ENCODE results near the gene CYSLTR1. TPM values are rescaled to one million over a fixed set of nuclear protein-coding genes. Genes with fewer than 3 reads are reported as not detected.

Gene CYSLTR1
- total RNA-seq = 0.63 TPM

GRCh38 chrX:78327370-78328086 lies at the start of gene CYSLTR1:
Gene CYSLTR1 (minus strand): TSS chrX:78327611. CDS start chrX:78273746, 53,865 bp downstream.

Other genes starting within 250 kb of the CYSLTR1 start
- gene PGK1, start 223.4 kb downstream of the CYSLTR1 start, total RNA-seq = 73.2 TPM
- gene TAF9B, start 188.0 kb downstream of the CYSLTR1 start, total RNA-seq = 32.6 TPM